Body of pancreas (tissue), 4 donors: ENCODE data around the gene ELF1.

ENCODE experiments used
- CTCF ChIP-seq, 7 experiments: fragments of 450-650 bp in 4 of 7; fragments of 200-600 bp in 3 of 7; sonication (generic) in 3 of 7; IDR thresholded peaks; one replicate each; pipeline ENCODE4 v1.5.1; 2016 to 2019; ENCODE audit warnings: antibody characterized with exemption in 7 of 7
- POLR2A ChIP-seq, 3 donors: fragments of 450-650 bp; IDR thresholded peaks; one replicate each; pipeline ENCODE4 v1.6.1; 2016; ENCODE audit warnings: antibody characterized with exemption in 3 of 3, mild to moderate bottlenecking in 2 of 3

- TF ChIP-seq CTCF (IDR thresholded peaks at IDR 0.05) (no peak), POLR2A (IDR thresholded peaks at IDR 0.05) (no peak)
Measured at GRCh38 chr13:41008349-41008980, 10.7 kb downstream of the ELF1 start.
